Caco-2 (cell line): Measurements from ENCODE around the gene DOCK4. TPM values are rescaled to one million over a fixed set of nuclear protein-coding genes. Genes with fewer than 3 reads are reported as not detected.
"Not testable (repeated sequence)": the region's sequence is repeated elsewhere in the genome, so short reads cannot be mapped to it uniquely, and the experiment has no call there.

Source experiments
- BruUV-seq: library from RNA; stranded (reverse); fragments of 400-500 nt; replicated peaks from 2 replicates; lab custom pipeline; 2021; lab: Mats Ljungman, UMichigan
- CTCF ChIA-PET: fragments of 300-600 bp; sonication (Branson Sonifier 250); formaldehyde crosslinking; loops from one replicate; lab custom pipeline; 2022; ENCODE audit warnings: antibody characterized with exemption; lab: Charles Lee
- POLR2A ChIA-PET: fragments of 300-600 bp; sonication (Branson Sonifier 250); formaldehyde crosslinking; loops from one replicate; lab custom pipeline; 2022; ENCODE audit warnings: antibody characterized with exemption; lab: Charles Lee
- DNase-seq, 2 experiments: peaks; one replicate each; pipeline versions ENCODE4 v3.0.0 to v3.0.0-alpha.2; 2020 to 2022
- H3K27me3 ChIP-seq: replicated peaks from 2 replicates; pipeline ENCODE4 v1.6.0; 2011; ENCODE audit warnings: low read length; ENCODE audit not compliant: control insufficient read depth, insufficient read depth
- H3K36me3 ChIP-seq: 2 replicates; pipeline ENCODE4 v1.5.1; 2011; ENCODE audit warnings: low read length; ENCODE audit not compliant: control insufficient read depth, insufficient read depth
- H3K4me1 ChIP-seq: fragments of 250-450 bp; sonication (Bioruptor Pico); 2 replicates; pipeline ENCODE4 v1.5.1; 2020; ENCODE audit warnings: mild to moderate bottlenecking
- H3K4me3 ChIP-seq: 2 replicates; pipeline ENCODE4 v1.5.1; 2011; ENCODE audit warnings: low read depth, mild to moderate bottlenecking, control low read depth, low read length
- H3K9me3 ChIP-seq: fragments of 250-450 bp; sonication (Bioruptor Pico); 2 replicates; pipeline ENCODE4 v1.5.1; 2020; ENCODE audit warnings: mild to moderate bottlenecking, moderate library complexity
- H3K27ac Mint-ChIP-seq: one replicate; pipeline ENCODE4 v1.8.0; 2022; ENCODE audit warnings: mixed read lengths; ENCODE audit not compliant: unreplicated experiment
- H3K27me3 Mint-ChIP-seq: one replicate; pipeline ENCODE4 v1.8.0; 2022; ENCODE audit warnings: mixed read lengths; ENCODE audit not compliant: insufficient read depth, unreplicated experiment
- H3K36me3 Mint-ChIP-seq: one replicate; pipeline ENCODE4 v1.8.0; 2022; ENCODE audit warnings: mild to moderate bottlenecking, mixed read lengths; ENCODE audit not compliant: insufficient read depth, unreplicated experiment
- H3K4me1 Mint-ChIP-seq: one replicate; pipeline ENCODE4 v1.8.0; 2022; ENCODE audit warnings: low read depth, mixed read lengths; ENCODE audit not compliant: unreplicated experiment
- H3K4me3 Mint-ChIP-seq: one replicate; pipeline ENCODE4 v1.8.0; 2022; ENCODE audit warnings: mild to moderate bottlenecking, moderate library complexity, mixed read lengths; ENCODE audit not compliant: unreplicated experiment
- H3K9me3 Mint-ChIP-seq: one replicate; pipeline ENCODE4 v1.8.0; 2022; ENCODE audit warnings: mixed read lengths; ENCODE audit not compliant: unreplicated experiment
- CTCF ChIP-seq, 2 experiments: fragments of 200-600 bp in 1 of 2; IDR thresholded peaks; 1 replicate in 1 of 2; 2 replicates in 1 of 2; pipeline versions ENCODE4 v1.5.1 to v1.8.0; 2011 to 2022; ENCODE audit warnings: antibody characterized with exemption in 1 of 2, control low read depth in 1 of 2, inconsistent platforms in 1 of 2, low read depth in 1 of 2, low read length in 1 of 2, mild to moderate bottlenecking in 1 of 2, moderate library complexity in 1 of 2; ENCODE audit not compliant: insufficient read depth in 1 of 2, severe bottlenecking in 1 of 2, unreplicated experiment in 1 of 2
- intact Hi-C: fragments of 100-400 bp; cut with micrococcal nuclease; formaldehyde crosslinking; loops from one replicate; pipeline ENCODE4 v1.10.0; 2022; ENCODE audit not compliant: unreplicated experiment
- total RNA-seq: library from RNA; stranded (reverse); gene quantifications from 2 replicates; pipeline ENCODE4 v1.2.3, GENCODE V29; 2022

The DOCK4 gene
- total RNA-seq, 1 experiment from 2014 or later = 2.0 TPM

GRCh38 chr7:111919631-111920179 lies 286.5 kb downstream of the DOCK4 start:
- peak overlapping the region; percentile 12 for H3K4me3 Mint-ChIP-seq
- peaks cover 6% of the 10 kb centered on the region; the same call in 1 of the 2 replicates for H3K4me1 ChIP-seq
- no TSS peak for BruUV-seq
- ChIA-PET POLR2A (no interaction called here), CTCF (no interaction called here)
- H3K9me3 Mint-ChIP-seq = no peaks in the 10 kb centered on the region
- no peak overlapping the region for H3K4me3 ChIP-seq
- intact Hi-C loops = no loop called here
- no peaks in the 10 kb centered on the region for H3K9me3 ChIP-seq
- H3K36me3 ChIP-seq = no peaks in the 10 kb centered on the region
- H3K36me3 Mint-ChIP-seq = no peaks in the 10 kb centered on the region
- H3K27me3 ChIP-seq = no peaks in the 10 kb centered on the region
- no peak overlapping the region for H3K27ac Mint-ChIP-seq
- no peak for TF ChIP-seq CTCF (IDR thresholded peaks at IDR 0.05; ENCODE audit: insufficient read depth in 1 of 2, low read depth in 1 of 2, low read length in 1 of 2, severe bottlenecking in 1 of 2, unreplicated experiment in 1 of 2)
- H3K4me1 Mint-ChIP-seq = peaks cover 27% of the 10 kb centered on the region
- H3K27me3 Mint-ChIP-seq = no peaks in the 10 kb centered on the region
- DNase-seq = no peak

- BruUV-seq = no TSS peak
- Mint-ChIP-seq H3K36me3 (no peaks in the 10 kb centered on the region), H3K9me3 (no peaks in the 10 kb centered on the region), H3K27me3 (no peaks in the 10 kb centered on the region), H3K4me1 (peaks cover 27% of the 10 kb centered on the region), H3K27ac (no peak overlapping the region), H3K4me3 (no peak overlapping the region)
- Histone ChIP-seq H3K36me3 (no peaks in the 10 kb centered on the region), H3K9me3 (no peaks in the 10 kb centered on the region), H3K27me3 (no peaks in the 10 kb centered on the region), H3K4me3 (no peak overlapping the region), H3K4me1 (peaks cover 6% of the 10 kb centered on the region; the same call in 1 of the 2 replicates)
- intact Hi-C loops = no loop called here
- no peak for DNase-seq
- POLR2A ChIA-PET = no interaction called here
- CTCF ChIA-PET = no interaction called here
- TF ChIP-seq CTCF (IDR thresholded peaks at IDR 0.05; ENCODE audit: insufficient read depth in 1 of 2, low read depth in 1 of 2, low read length in 1 of 2, severe bottlenecking in 1 of 2, unreplicated experiment in 1 of 2) = no peak
Measured at GRCh38 chr7:111919164-111919563, 287.0 kb downstream of the DOCK4 start.

GRCh38 chr7:111918461-111918860 lies 287.7 kb downstream of the DOCK4 start:
- no peaks in the 10 kb centered on the region for H3K9me3 Mint-ChIP-seq
- no peak overlapping the region for H3K27ac Mint-ChIP-seq
- intact Hi-C loops = no loop called here
- H3K4me3 Mint-ChIP-seq = no peak overlapping the region
- no peaks in the 10 kb centered on the region for H3K36me3 Mint-ChIP-seq
- DNase-seq = no peak
- peaks cover 27% of the 10 kb centered on the region for H3K4me1 Mint-ChIP-seq
- no peaks in the 10 kb centered on the region for H3K27me3 Mint-ChIP-seq
- no peak for TF ChIP-seq CTCF (IDR thresholded peaks at IDR 0.05; ENCODE audit: insufficient read depth in 1 of 2, low read depth in 1 of 2, low read length in 1 of 2, severe bottlenecking in 1 of 2, unreplicated experiment in 1 of 2)
- POLR2A ChIA-PET = no interaction called here
- Histone ChIP-seq H3K27me3 (no peaks in the 10 kb centered on the region), H3K9me3 (no peaks in the 10 kb centered on the region), H3K4me1 (peaks cover 6% of the 10 kb centered on the region; the same call in 1 of the 2 replicates), H3K36me3 (no peaks in the 10 kb centered on the region), H3K4me3 (no peak overlapping the region)
- BruUV-seq = no TSS peak
- CTCF ChIA-PET = no interaction called here

- CTCF ChIA-PET = interaction anchor here (0.7 kb wide), 1 partner anchor 60 kb away, joined by 3 read pairs; no protein-coding TSS in a partner anchor
- DNase-seq, H3K4me3 Mint-ChIP-seq, H3K4me3 ChIP-seq, H3K36me3 ChIP-seq, POLR2A ChIA-PET, H3K9me3 ChIP-seq, H3K9me3 Mint-ChIP-seq, H3K27ac Mint-ChIP-seq, intact Hi-C loops, H3K27me3 ChIP-seq, BruUV-seq, H3K27me3 Mint-ChIP-seq, H3K4me1 ChIP-seq, H3K36me3 Mint-ChIP-seq: not testable (repeated sequence)
- H3K4me1 Mint-ChIP-seq = peaks cover 27% of the 10 kb centered on the region
Measured at GRCh38 chr7:111917404-111917803, 288.8 kb downstream of the DOCK4 start.
